Measurements from ENCODE around the gene PARP12.
A peak's percentile ranks its signal among the peaks of the same experiment; 100 is the strongest.

Gene PARP12

GRCh38 chr7:140059273-140060242 lies 3.2 kb downstream of the PARP12 start:
- peak; percentile 98 for DNase-seq

- no peak for DNase-seq
These were observed 4.2 kb downstream of the PARP12 start for GRCh38 chr7:140058517-140058916.

- DNase-seq, result no peak
These were observed 5.6 kb downstream of the PARP12 start for GRCh38 chr7:140057143-140057535.

- DNase-seq, result no peak
These were observed 6.2 kb downstream of the PARP12 start for GRCh38 chr7:140056431-140057142.

GRCh38 chr7:140055833-140056232 lies 6.9 kb downstream of the PARP12 start:
- no peak for DNase-seq

- DNase-seq, result no peak
These were observed 8.0 kb downstream of the PARP12 start for GRCh38 chr7:140054751-140055150.

GRCh38 chr7:140053812-140054539 lies 8.8 kb downstream of the PARP12 start:
- DNase-seq, result no peak

GRCh38 chr7:140051820-140052219 lies 10.9 kb downstream of the PARP12 start:
- DNase-seq, result no peak

- no peak for DNase-seq
These were observed 12.7 kb downstream of the PARP12 start for GRCh38 chr7:140050100-140050499.

GRCh38 chr7:140049339-140050024 lies 13.3 kb downstream of the PARP12 start:
- DNase-seq, result no peak

GRCh38 chr7:140048989-140049338 lies 13.8 kb downstream of the PARP12 start:
- no peak for DNase-seq

- no peak for DNase-seq
These were observed 14.6 kb downstream of the PARP12 start for GRCh38 chr7:140048138-140048537.

- DNase-seq, result no peak
These were observed 15.6 kb downstream of the PARP12 start for GRCh38 chr7:140047197-140047596.

GRCh38 chr7:140045697-140046096 lies 17.1 kb downstream of the PARP12 start:
- no peak for DNase-seq

- DNase-seq, result no peak
These were observed 18.5 kb downstream of the PARP12 start for GRCh38 chr7:140044251-140044650.

GRCh38 chr7:140042386-140042670 lies 20.4 kb downstream of the PARP12 start:
- DNase-seq, result no peak

GRCh38 chr7:140041659-140042385 lies 20.9 kb downstream of the PARP12 start:
- DNase-seq, result no peak

GRCh38 chr7:140039896-140040295 lies 22.9 kb downstream of the PARP12 start:
- no peak for DNase-seq

GRCh38 chr7:140039066-140039465 lies 23.7 kb downstream of the PARP12 start:
- DNase-seq, result no peak

- peak; percentile 70 for DNase-seq
These were observed 26.4 kb downstream of the PARP12 start for GRCh38 chr7:140036224-140036962.

GRCh38 chr7:140035400-140036223 lies 27.1 kb downstream of the PARP12 start:
- no peak for DNase-seq
